Tongue (tissue), 2 donors: ENCODE data around the gene TGFBR1. TPM values are rescaled to one million over a fixed set of nuclear protein-coding genes. Genes with fewer than 3 reads are reported as not detected.

ENCODE experiments used
- DNase-seq: peaks from one replicate; pipeline ENCODE4 v3.0.0-alpha.2; 2015
- total RNA-seq: library from RNA; depleted of rRNA; stranded (reverse); fragments of >200 nt; gene quantifications from one replicate; pipeline ENCODE4 v1.2.3, GENCODE V29; 2014

Gene TGFBR1
- total RNA-seq, 1 donor from 2014 or later = 62.0 TPM

DNA sequence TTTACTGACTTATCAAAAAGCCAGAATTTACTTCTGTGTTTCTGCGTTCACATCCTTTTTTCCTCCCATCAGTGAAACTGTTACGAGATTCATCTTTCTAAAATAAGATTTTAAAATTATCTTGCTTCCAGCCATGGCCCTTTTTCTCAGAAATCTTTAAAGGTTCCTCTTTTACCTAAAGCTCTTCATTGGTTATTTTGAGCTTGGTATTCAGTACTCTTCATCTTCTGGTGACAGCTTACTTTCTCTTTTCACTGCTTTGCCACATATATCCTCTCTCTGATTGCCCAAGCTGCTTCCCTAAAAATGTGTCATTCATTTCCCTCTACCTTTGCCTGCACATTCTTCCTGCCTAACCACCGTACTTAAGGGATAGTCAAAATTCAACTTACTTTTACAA lies 32.3 kb downstream of the TGFBR1 start:
- DNase-seq = no peak

DNA sequence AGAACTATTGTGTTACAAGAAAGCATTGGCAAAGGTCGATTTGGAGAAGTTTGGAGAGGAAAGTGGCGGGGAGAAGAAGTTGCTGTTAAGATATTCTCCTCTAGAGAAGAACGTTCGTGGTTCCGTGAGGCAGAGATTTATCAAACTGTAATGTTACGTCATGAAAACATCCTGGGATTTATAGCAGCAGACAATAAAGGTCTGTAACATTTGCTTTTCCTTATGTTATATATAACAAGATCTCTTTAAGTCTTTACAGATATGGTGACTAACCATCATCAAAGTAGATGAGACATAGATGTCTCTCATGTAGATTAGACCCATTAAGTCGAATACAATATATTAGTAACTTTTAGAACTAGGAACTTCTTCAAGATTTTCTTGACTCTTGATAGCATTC lies 33.0 kb downstream of the TGFBR1 start:
- DNase-seq = no peak

DNA sequence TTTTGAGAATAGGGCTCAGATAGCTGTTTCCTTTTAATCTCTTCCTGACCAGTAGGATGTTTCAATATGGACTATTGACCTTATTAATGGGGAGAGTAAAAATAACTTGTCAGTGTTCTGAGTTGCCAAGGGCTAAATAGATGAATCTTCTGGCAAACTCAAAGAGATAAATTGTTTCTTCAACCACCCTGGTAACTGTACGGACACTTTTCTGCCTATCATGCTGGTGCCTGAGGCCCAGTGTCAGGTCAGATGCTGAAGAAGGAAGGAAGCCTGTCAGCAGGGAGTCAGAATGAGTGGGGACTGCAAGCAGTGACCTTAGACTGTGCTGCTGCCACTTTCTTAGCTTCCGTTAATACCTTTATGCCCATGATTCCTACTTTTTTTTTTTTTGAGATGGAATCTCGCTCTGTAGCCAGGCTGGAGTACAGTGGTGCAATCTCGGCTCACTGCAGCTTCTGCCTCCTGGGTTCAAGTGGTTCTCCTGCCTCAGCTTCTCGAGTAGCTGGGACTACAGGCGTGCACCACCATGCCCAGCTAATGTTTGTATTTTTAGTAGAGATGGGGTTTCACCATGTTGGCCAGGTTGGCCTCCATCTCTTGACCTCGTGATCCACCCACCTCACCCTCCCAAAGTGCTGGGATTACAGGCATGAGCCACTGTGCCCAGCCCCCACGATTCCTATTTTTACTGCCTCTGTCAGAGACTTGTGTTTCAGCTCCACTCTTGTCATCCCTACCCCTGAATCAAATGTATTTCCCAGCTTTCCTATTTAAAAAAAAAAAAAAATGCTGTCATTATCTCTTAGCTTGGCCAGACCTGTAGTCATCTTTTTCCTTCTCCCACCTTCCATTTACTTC lies 33.7 kb downstream of the TGFBR1 start:
- no peak for DNase-seq

DNA sequence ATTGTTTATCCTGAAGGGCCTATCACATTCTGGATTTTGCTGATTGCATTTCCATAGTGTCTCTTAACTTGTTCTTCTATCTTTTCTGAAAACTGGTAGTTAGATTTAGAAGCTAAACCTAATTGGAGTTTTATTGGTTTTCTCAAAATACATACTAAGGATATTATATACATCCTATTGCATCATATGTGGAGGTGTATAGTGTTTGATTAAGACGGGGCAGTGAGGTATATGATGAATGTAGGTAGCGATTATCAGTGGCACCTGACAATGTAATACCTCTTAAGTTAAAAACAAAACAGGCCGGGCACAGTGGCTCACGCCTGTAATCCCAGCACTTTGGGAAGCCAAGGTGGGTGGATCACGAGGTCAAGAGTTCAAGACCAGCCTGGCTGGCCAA lies 35.0 kb downstream of the TGFBR1 start:
- no peak for DNase-seq

DNA sequence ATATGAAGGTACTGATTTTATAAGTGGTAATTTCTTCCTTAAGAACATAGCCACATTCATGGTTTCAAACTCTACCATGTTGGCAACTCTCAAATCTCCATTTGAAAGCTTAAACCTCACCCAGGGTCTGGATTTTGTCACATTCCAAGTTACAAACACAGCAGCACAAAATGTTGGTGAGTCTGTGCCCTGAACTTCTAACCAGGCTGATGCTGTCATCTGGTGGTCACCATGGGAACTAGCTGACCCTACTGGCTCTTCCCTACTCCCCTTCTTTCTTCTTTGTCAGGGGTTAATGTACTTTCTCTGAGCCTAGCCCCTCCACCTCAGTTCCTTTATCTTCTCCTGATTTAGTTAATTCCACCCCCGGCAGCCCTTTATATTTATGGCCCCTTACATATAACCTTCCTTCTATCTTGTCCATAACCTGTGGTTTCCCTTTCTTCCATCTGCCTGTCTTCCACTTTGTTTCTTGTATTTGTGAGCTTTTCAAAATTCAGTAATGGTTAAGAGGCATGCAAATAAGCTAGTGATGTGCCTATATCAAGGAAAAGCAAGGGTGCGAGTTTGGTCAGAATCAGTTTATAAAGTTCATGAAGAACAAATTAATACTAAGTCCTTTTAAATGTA lies 35.9 kb downstream of the TGFBR1 start:
- peak; percentile 77 for DNase-seq

DNA sequence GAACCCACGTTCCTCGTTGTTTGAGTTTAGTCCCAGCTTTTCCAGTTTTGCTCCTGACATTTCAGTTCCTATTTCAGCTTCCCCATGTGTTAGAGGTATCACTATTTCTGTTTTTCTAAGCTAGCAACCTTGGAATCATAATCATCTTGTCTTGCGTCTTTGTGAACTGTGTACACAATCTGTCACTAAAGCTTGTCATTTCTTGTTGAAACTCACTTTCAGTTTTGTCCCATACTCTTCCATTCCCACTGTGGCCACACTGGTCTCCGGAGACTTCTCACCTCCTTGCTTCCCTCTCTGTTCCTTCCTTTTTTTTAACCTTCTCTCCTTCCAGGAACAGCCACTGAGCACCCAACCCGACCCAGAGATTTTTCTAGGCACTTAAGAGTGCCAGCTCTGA lies 36.9 kb downstream of the TGFBR1 start:
- no peak for DNase-seq

DNA sequence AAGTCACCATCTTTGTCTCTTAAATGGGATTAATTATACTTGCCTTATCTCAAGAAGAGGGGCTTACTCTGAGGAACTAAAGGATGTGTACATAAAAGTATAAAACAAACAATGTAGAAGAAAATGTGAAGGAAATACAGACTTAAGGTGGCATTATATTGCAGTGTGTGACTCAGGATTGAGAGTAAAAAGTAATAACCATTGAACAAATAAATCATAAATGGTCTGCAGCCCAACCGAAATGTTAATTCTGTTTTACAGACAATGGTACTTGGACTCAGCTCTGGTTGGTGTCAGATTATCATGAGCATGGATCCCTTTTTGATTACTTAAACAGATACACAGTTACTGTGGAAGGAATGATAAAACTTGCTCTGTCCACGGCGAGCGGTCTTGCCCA lies 37.4 kb downstream of the TGFBR1 start:
- DNase-seq = no peak

DNA sequence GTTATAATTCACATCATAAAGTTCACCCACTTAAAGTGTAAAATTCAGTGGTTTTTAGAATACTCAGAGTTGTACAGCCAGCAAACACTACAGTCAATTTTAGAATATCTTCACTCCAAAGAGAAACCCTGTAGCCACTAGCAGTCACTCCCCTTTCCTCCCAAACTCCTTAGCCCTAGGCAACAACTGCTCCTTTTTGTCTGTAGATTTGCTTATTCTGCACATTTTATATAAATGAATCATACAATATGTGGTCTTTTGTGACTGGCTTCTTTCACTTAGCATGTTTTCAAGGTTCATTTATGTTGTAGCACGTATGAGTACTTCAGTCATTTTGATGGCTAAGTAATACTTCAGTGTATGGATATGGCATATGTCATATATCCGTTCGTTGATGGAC lies 38.7 kb downstream of the TGFBR1 start:
- DNase-seq = no peak

DNA sequence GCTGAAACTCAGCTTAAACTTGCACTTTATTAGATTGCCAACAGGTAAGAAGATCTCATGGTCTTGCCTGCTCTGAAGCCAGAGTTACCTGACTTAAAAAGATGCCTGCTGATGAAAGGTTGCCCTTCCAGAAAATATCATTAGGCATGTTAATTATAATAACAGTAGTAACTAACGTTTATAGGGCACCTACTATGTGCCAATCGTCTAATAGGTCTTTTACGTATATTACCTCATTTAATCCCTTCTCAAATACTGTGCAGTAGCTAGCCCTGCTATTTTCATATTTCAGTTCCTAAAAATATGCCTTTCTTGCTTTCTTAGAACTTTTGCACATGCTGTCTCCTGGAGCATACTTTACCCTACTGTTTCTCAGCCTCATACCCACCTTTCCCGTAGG lies 40.1 kb downstream of the TGFBR1 start:
- no peak for DNase-seq

DNA sequence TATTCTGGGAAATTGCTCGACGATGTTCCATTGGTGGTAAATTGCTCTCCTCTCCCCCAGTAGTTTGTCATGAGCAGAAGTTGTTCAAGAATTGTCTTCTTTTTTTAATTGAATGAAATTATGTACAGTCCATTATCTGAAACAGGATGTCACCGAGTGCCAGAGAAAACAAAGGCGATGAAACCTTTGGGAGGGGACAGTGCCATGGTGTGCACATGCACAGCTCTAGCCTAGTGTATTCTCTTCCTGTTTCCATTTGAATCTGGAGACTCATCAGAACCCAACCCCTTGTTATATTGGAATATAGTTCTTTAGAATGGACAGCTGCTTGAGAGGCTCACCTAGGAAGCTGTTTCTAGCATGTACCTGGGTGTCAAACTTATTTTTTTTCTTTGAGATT lies 41.7 kb downstream of the TGFBR1 start:
- no peak for DNase-seq

DNA sequence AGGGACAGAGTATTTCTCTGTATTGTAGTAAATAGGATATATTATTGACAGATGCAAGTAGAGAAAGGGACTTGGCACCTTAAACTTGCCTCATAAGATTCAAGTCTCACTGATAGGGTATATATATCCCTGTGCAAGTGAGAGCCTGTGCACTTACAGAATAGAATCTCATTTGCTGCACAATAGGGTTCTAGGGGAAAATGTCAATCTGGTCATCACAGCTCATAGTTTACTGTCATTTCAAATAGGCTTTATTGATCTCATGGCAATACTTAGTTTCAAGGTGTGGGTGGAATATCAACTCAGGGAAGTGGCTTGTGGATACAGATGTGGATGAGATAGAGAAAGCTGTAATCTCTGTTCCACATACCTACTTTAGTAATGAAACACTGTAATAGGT lies 42.3 kb downstream of the TGFBR1 start:
- no peak for DNase-seq

DNA sequence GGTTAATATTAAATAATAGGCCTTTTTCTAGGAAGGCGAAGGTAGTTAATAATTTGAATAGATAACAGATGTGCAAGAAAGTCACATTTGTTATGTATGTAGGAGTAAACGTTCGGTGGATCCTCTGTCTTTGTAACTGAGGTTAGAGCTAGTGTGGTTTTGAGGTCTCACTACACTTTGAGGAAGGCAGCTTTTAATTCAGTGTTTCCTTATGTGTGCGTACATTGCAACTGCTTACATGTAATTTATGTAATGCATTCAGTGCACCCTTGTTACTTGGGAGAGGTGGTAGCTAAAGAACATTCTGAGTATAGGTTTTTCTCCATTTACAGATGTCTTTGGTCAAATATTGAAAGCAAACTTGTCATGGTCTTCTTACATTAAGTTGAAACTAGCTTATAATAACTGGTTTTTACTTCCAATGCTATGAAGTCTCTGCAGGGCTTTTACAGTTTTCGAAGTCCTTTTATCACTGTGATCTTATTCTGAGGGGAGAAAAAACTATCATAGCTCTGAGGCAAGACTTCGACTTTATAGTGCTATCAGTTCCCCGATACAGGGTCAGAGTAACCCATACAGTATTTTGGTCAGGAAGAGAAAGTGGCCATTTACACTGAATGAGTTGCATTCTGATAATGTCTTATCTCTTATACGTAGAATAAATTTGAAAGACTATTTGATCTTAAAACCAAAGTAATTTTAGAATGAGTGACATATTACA lies 45.7 kb downstream of the TGFBR1 start:
- no peak for DNase-seq

DNA sequence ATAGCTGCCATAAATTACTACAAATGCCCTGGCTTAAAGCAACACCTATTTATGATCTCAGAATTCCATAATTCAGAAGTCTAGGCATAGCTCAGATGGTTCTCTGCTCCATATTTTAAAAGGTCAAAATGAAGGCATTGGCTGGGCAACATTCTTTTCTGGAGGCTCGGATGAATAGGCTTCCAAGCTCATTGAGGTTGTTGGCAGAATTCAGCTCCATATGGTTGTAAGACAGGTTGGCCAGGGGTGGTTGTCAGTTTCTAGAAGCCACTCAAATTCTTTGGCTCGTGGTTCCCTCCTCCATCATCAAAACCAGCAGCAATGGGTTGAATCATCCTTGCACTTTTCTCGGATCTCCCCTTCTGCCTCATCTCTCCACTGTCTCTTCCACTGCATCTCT lies 49.4 kb downstream of the TGFBR1 start:
- DNase-seq = no peak

DNA sequence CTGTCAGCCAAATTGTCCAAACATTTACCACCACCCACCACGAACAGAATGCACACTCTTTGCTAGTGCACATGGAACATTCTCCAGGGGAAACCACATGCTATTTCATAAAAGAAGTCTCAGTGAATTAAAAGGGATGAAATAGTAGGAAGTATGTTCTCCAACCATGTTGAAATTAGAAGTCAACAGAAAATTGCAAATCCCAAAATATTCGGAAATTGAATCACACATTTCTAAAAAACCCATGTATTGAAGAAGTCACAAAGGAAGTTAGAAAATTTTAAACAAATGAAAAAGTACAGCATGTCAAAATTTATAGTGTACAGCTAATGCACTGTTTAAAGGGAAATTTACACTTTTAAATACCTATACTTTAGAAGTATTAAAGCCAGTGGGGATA lies 50.8 kb downstream of the TGFBR1 start:
- DNase-seq = no peak

DNA sequence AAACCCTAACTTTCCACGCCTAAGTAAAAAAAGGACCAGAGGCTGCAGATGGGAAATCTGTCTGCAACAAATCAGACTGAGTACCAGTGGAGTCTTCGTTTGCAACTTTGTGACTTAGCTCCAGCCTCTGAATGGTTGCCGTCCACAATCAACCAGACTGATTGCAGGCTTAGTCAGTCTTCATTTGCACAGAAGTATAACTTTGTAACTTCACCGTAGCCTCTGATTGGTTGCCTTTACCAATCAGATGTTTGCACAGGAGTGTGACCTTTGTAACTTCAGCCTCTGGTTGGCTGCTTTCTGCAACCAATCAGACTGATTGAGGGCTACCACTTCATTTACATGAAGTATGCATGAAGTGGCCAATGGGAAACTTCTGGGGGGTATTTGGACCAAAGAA lies 53.7 kb downstream of the TGFBR1 start:
- DNase-seq = no peak

DNA sequence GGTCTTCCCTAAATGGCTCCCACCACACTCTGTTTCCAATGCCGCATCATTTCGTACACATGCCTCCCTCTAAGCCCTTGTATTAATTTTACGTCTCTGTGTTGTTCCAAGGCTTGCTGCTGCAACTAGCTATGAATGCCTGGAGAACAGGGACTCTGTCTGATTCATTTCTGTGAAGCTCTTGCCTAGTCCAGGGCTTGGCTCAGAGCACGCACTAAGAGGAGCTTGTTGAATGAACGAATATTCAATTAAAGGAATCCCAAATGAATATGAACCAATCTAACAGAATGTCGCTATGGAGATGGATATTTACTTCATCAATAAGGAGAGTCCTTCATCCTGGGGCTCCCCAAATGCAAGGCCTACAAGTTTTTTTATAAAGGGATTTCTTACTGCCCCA lies 55.3 kb downstream of the TGFBR1 start:
- DNase-seq = no peak

DNA sequence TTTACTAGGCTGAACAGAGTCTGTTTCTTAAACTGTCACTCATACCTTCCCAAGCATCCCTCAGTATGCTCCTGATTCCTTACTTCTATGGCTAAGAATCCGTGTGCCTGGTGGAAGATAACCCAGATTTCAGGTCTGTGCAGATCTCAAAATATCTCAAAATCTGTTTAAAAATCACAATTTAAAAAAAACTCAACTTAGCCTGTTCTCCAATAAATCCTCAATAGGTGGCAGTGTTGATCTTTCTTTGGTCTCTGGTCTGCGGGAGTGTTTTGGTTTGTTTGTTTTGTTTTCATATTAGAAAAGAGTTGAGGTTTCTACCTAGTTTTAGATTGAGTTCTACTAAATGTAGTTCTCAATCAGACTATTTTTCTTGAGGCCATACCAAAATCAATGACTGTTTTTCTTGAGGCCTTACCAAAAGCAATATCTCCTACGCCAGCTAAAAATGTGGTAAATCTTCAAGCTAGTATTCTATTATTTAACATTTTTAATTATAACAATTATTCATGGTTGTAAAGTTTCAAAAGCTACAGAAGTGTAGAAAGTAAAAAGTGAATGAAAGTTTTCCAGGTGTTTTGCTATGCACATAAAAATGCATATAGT lies 57.9 kb downstream of the TGFBR1 start:
- peak; percentile 76 for DNase-seq

DNA sequence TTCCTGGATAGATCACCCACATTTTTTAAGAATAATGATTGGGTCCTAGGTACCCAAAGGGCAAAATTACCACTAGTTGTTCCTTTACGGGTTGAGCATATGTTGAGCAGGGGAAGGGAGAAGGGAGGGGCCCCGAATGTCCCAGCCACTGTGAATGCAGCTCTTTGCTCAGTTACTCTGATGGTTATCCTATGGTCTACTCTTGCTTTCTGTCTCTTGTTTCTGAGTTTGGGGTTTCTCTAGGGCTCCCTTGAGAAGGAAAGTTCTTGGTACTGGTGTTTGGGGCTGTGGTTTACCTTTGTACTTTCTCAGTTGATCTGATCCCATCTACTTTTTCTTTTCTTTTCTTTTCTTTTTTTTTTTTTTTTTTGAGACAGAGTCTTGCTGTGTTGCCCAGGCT lies 61.2 kb downstream of the TGFBR1 start:
- no peak for DNase-seq

DNA sequence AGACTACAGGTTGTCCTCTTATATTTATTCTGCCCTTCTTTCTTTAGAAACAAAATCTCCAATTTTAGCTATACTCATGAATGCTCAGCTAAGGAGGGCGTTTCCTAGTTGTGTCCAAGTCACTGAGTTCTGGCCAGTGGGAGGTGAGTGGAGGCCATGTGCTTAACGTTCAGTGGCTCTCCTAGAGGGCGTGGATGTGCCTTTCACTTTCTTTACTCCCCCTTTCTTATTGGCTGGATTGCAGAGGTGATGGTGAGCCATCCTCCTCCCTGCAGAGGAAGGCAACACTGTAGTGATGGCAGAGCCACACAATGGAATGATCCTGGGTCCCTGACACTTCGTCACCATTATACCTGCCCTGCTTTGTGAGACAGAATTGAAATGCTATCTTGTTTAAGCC lies 62.2 kb downstream of the TGFBR1 start:
- no peak for DNase-seq

DNA sequence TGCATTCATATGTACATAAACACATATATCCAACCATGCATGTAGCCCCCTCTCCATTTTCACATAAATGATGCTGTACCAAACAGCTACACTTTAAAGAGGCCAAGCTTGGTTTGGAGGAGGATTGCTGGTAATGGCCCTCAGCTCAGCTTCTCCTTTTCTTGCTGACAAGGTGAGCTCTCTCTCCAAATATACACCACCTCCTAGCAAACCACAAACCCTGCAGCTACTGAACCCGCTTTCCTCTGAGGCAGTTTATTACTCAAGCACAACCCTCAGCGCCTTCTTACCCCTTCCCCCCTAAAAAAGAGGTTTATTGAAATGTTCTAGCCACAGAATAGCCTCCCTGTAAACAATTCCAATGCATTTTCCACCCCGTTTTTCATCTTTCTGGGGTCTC lies 62.8 kb downstream of the TGFBR1 start:
- no peak for DNase-seq

DNA sequence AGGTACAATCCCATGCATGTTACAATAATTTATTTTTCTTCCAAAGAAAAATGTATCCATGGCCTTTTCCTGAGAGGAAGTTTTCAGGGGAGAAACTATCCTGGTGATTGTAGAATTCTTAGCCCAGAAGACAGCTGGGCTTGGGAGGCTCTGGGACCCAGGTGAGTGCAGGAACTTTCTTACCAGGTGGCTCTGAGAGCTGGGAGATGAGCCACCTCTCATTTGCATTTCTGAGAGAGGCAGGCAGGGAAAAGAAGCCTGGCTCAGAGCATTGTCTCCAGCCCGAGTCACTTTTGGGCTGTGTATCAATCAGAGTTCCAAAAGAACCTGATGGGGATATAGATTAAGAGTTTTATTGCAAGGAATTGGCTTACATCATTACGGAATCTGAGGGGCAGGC lies 64.2 kb downstream of the TGFBR1 start:
- DNase-seq = no peak

DNA sequence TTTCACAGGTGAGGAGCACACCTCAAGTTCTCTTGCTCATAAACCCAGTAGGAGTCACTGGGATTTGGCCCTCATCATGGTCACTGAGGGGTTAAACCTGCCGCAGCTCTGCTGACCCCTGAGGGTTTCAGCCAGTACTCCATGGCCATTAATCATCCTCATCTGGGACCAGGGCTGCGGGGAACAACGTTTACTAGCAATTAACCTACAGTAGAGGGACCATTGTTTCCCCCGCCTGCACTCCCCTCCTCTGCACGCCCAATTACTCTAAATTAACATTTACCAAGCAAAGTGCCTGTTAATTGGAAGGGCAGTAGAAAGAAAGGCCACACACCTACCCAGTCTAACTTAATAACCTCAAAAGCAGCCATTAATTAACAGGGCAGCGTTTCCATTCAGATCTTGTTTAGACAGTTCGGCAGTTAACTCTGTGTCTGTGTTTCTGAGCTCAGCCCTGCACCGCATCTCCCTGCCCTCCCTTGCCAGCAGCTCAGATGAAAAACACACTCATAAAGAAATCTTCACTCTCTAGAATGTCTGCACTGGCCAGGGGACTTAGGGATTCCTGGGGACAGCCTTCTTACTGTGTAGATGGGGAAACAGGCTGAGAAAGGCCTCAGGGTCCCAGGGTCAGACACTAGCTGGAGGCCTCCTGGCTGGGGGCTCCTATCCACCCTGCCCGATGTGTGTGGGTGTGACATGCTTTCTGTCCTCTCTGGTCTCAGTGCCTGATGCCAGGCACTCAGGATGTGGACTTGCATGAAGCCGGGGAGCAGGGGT lies 65.3 kb downstream of the TGFBR1 start:
- no peak for DNase-seq
